ENCODE results near the gene REN. TPM values are rescaled to one million over a fixed set of nuclear protein-coding genes. Genes with fewer than 3 reads are reported as not detected.

The REN gene
- total and polyA plus RNA-seq, 2 of the 13 experiments (the other 11 are each of a cell fraction or from before 2014, with no cell fraction given) = not detected

GRCh38 chr1:204172404-204173029, 6.4 kb upstream of the REN start:
- Histone ChIP-seq H3K27ac (ENCODE audit: extremely low read length, insufficient read depth, low read length) (no peak overlapping the region), H3K36me3 (replicated peaks in 1 of 2; ENCODE audit: control insufficient read depth in 1 of 2, insufficient read depth in 2 of 2, low read length in 2 of 2) (no peaks in the 10 kb centered on the region), H3K9ac (ENCODE audit: insufficient read depth, low read depth, low read length) (no peak overlapping the region), H3K4me1 (ENCODE audit: insufficient read depth, low read length) (peaks cover 24% of the 10 kb centered on the region), H2AFZ (ENCODE audit: low read length) (no peak overlapping the region), H3K4me2 (ENCODE audit: low read depth, low read length) (no peak overlapping the region), H3K79me2 (ENCODE audit: insufficient read depth, low read length) (no peaks in the 10 kb centered on the region), H3K27me3 (ENCODE audit: control insufficient read depth in 1 of 2, insufficient read depth in 2 of 2, low read length in 2 of 2) (0 out of 5 replicates have a peak, but pooled peaks cover 0 to 7% of the 10 kb centered on the region in 2 experiments), H3K4me3 (replicated peaks in 1 of 3; ENCODE audit: insufficient read depth in 1 of 3, low read depth in 2 of 3, low read length in 3 of 3) (no peak overlapping the region), H4K20me1 (ENCODE audit: insufficient read depth, low read length) (no peaks in the 10 kb centered on the region), H3K9me3 (ENCODE audit: low read length) (peaks cover 25% of the 10 kb centered on the region)
- intact Hi-C loops (cut with micrococcal nuclease; ENCODE audit: unreplicated experiment) = no loop called here
- DNase-seq (ENCODE audit: low spot score) (no peak), FAIRE-seq (no peak), ATAC-seq (no peak)
- 59% methylated on average over 2 of the region's 2 CpGs for WGBS (ENCODE audit: low lambda C conversion rate)
- ChIA-PET POLR2A (no interaction called here), CTCF (ENCODE audit: low intra/inter-chr PET ratio, low total read pairs) (no interaction called here)
- in situ Hi-C loops (cut with HindIII; ENCODE audit: extremely low pct_ligation_motif_present, low pct_unique_long_range_greater_than_20kb) = no loop called here
- no TSS peak for BruUV-seq (replicated peaks)
- TF ChIP-seq GFI1 (CRISPR knock-in tag; IDR thresholded peaks at IDR 0.05; ENCODE audit: borderline replicate concordance) = no peak
- no peak for TF ChIP-seq ZNF746 (CRISPR knock-in tag; IDR thresholded peaks at IDR 0.05)
- TF ChIP-seq, protein P1, sequence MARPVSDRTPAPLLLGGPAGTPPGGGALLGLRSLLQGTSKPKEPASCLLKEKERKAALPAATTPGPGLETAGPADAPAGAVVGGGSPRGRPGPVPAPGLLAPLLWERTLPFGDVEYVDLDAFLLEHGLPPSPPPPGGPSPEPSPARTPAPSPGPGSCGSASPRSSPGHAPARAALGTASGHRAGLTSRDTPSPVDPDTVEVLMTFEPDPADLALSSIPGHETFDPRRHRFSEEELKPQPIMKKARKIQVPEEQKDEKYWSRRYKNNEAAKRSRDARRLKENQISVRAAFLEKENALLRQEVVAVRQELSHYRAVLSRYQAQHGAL (CRISPR knock-in tag; IDR thresholded peaks at IDR 0.05; ENCODE audit: not compliant biosample characterization) = no peak
- TF ChIP-seq UBTF (CRISPR knock-in tag; IDR thresholded peaks at IDR 0.05) = no peak
- TF ChIP-seq, protein P2, sequence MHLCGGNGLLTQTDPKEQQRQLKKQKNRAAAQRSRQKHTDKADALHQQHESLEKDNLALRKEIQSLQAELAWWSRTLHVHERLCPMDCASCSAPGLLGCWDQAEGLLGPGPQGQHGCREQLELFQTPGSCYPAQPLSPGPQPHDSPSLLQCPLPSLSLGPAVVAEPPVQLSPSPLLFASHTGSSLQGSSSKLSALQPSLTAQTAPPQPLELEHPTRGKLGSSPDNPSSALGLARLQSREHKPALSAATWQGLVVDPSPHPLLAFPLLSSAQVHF (CRISPR knock-in tag; IDR thresholded peaks at IDR 0.05) = no peak
- TF ChIP-seq, protein P3, sequence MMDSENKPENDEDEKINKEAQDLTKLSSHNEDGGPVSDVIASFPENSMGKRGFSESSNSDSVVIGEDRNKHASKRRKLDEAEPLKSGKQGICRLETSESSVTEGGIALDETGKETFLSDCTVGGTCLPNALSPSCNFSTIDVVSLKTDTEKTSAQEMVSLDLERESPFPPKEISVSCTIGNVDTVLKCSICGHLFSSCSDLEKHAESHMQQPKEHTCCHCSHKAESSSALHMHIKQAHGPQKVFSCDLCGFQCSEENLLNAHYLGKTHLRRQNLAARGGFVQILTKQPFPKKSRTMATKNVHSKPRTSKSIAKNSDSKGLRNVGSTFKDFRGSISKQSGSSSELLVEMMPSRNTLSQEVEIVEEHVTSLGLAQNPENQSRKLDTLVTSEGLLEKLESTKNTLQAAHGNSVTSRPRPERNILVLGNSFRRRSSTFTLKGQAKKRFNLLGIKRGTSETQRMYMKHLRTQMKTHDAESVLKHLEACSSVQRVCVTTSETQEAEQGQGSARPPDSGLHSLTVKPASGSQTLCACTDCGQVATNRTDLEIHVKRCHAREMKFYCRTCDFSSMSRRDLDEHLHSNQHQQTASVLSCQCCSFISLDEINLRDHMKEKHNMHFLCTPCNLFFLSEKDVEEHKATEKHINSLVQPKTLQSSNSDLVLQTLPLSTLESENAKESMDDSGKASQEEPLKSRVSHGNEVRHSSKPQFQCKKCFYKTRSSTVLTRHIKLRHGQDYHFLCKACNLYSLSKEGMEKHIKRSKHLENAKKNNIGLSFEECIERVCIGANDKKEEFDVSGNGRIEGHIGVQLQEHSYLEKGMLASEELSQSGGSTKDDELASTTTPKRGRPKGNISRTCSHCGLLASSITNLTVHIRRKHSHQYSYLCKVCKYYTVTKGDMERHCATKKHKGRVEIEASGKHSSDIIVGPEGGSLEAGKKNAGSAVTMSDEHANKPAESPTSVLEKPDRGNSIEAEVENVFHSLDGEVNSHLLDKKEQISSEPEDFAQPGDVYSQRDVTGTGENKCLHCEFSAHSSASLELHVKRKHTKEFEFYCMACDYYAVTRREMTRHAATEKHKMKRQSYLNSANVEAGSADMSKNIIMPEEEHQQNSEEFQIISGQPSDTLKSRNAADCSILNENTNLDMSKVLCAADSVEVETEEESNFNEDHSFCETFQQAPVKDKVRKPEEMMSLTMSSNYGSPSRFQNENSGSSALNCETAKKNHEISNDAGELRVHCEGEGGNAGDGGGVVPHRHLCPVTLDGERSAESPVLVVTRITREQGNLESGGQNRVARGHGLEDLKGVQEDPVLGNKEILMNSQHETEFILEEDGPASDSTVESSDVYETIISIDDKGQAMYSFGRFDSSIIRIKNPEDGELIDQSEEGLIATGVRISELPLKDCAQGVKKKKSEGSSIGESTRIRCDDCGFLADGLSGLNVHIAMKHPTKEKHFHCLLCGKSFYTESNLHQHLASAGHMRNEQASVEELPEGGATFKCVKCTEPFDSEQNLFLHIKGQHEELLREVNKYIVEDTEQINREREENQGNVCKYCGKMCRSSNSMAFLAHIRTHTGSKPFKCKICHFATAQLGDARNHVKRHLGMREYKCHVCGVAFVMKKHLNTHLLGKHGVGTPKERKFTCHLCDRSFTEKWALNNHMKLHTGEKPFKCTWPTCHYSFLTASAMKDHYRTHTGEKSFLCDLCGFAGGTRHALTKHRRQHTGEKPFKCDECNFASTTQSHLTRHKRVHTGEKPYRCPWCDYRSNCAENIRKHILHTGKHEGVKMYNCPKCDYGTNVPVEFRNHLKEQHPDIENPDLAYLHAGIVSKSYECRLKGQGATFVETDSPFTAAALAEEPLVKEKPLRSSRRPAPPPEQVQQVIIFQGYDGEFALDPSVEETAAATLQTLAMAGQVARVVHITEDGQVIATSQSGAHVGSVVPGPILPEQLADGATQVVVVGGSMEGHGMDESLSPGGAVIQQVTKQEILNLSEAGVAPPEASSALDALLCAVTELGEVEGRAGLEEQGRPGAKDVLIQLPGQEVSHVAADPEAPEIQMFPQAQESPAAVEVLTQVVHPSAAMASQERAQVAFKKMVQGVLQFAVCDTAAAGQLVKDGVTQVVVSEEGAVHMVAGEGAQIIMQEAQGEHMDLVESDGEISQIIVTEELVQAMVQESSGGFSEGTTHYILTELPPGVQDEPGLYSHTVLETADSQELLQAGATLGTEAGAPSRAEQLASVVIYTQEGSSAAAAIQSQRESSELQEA (CRISPR knock-in tag; IDR thresholded peaks at IDR 0.05; ENCODE audit: not compliant biosample characterization) = no peak
- no peak for TF ChIP-seq SNAI1 (CRISPR knock-in tag; IDR thresholded peaks at IDR 0.05; ENCODE audit: borderline replicate concordance)
- no peak for TF ChIP-seq ESRRA (CRISPR knock-in tag; IDR thresholded peaks at IDR 0.05; ENCODE audit: low read depth)
- TF ChIP-seq MTA1 (CRISPR knock-in tag; IDR thresholded peaks at IDR 0.05; ENCODE audit: borderline replicate concordance) = no peak

Measured in HepG2 (cell line).